GM12878 (cell line): Measurements from ENCODE around the gene DIRAS1.

ENCODE experiments used
- CTCF ChIP-seq, 3 experiments: IDR thresholded peaks in 2 of 3; conservative IDR thresholded peaks in 1 of 3; 2 replicates each; pipeline ENCODE4 v1.5.1; 2011; ENCODE audit warnings: low read depth in 3 of 3, low read length in 3 of 3, mild to moderate bottlenecking in 3 of 3, control low read depth in 2 of 3, moderate library complexity in 2 of 3, inconsistent platforms in 1 of 3, mixed read lengths in 1 of 3; ENCODE audit not compliant: control insufficient read depth in 2 of 3, insufficient read depth in 1 of 3; ENCODE audit errors: extremely low read depth in 1 of 3
- JUNB ChIP-seq: IDR thresholded peaks from 2 replicates; pipeline ENCODE4 v1.6.1; 2016; ENCODE audit warnings: antibody characterized with exemption, mild to moderate bottlenecking
- SP1 ChIP-seq: IDR thresholded peaks from one replicate; pipeline ENCODE4 v1.6.1; 2011; ENCODE audit warnings: low read depth, low read length
- ZBED1 ChIP-seq: IDR thresholded peaks from 2 replicates; pipeline ENCODE4 v1.6.1; 2016; ENCODE audit warnings: borderline replicate concordance

GRCh38 chr19:2716722-2717637 is 4.2 kb downstream of the DIRAS1 start:
- TF ChIP-seq ZBED1: no peak
- no peak for TF ChIP-seq CTCF (IDR thresholded peaks at IDR 0.05 in 2 of 3, conservative IDR thresholded peaks at IDR 0.05 in 1 of 3; ENCODE audit: control insufficient read depth in 2 of 3, extremely low read depth in 1 of 3, insufficient read depth in 1 of 3, low read depth in 3 of 3, low read length in 3 of 3)
- no peak for TF ChIP-seq JUNB
- no peak for TF ChIP-seq SP1
